Forelimb muscle (tissue), 1 donor: ENCODE measurements around the gene DIDO1. TPM values are rescaled to one million over a fixed set of nuclear protein-coding genes. Genes with fewer than 3 reads are reported as not detected.
"Not testable (repeated sequence)": the region's sequence is repeated elsewhere in the genome, so short reads cannot be mapped to it uniquely, and the experiment has no call there.

Experiments
- DNase-seq: peaks from one replicate; pipeline ENCODE4 v3.0.0-alpha.2; 2013; ENCODE audit warnings: low read depth
- polyA plus RNA-seq: library from polyadenylated mRNA; unstranded; fragments of 120-200 nt; gene quantifications from one replicate; pipeline ENCODE4 v1.2.1, GENCODE V29; 2013; ENCODE audit not compliant: insufficient read length

DIDO1 gene
- polyA plus RNA-seq, 1 donor = 33.3 TPM

- DNase-seq = no peak
Observed at GRCh38 chr20:62929051-62929538, 2.8 kb upstream of the DIDO1 start.

GRCh38 chr20:62928246-62928939 lies 2.1 kb upstream of the DIDO1 start:
- DNase-seq = no peak

GRCh38 chr20:62927128-62927705 lies 912 bp upstream of the DIDO1 start:
- no peak for DNase-seq

GRCh38 chr20:62925420-62926228 lies 681 bp downstream of the DIDO1 start:
- DNase-seq = no peak

GRCh38 chr20:62925076-62925419 lies 1.3 kb downstream of the DIDO1 start:
- DNase-seq = no peak

GRCh38 chr20:62924442-62925075 lies 1.7 kb downstream of the DIDO1 start:
- no peak for DNase-seq

- no peak for DNase-seq
Observed at GRCh38 chr20:62923669-62924441, 2.5 kb downstream of the DIDO1 start.

- DNase-seq = not testable (repeated sequence)
Observed at GRCh38 chr20:62923059-62923668, 3.1 kb downstream of the DIDO1 start.

- no peak for DNase-seq
Observed at GRCh38 chr20:62922451-62922921, 3.8 kb downstream of the DIDO1 start.

- no peak for DNase-seq
Observed at GRCh38 chr20:62921119-62921687, 5.1 kb downstream of the DIDO1 start.

- DNase-seq = no peak
Observed at GRCh38 chr20:62920039-62920645, 6.2 kb downstream of the DIDO1 start.

- no peak for DNase-seq
Observed at GRCh38 chr20:62918831-62919230, 7.5 kb downstream of the DIDO1 start.

- DNase-seq = no peak
Observed at GRCh38 chr20:62918147-62918546, 8.2 kb downstream of the DIDO1 start.

- no peak for DNase-seq
Observed at GRCh38 chr20:62917720-62918119, 8.6 kb downstream of the DIDO1 start.

GRCh38 chr20:62916703-62917476 lies 9.4 kb downstream of the DIDO1 start:
- DNase-seq = no peak

- DNase-seq = no peak
Observed at GRCh38 chr20:62914970-62915457, 11.3 kb downstream of the DIDO1 start.

- DNase-seq = no peak
Observed at GRCh38 chr20:62914436-62914835, 11.9 kb downstream of the DIDO1 start.

- no peak for DNase-seq
Observed at GRCh38 chr20:62913043-62913630, 13.2 kb downstream of the DIDO1 start.
